Lower leg skin (tissue), 4 donors: ENCODE measurements around the gene SCARB2. TPM values are rescaled to one million over a fixed set of nuclear protein-coding genes. Genes with fewer than 3 reads are reported as not detected.

Experiments used
- DNase-seq, 2 donors: peaks; one replicate each; pipeline ENCODE4 v3.0.0-alpha.2; 2019; ENCODE audit warnings: low spot score in 2 of 2
- H3K4me3 ChIP-seq: fragments of 200-600 bp; sonication (generic); 2 replicates; pipeline ENCODE4 v1.5.1; 2017; ENCODE audit warnings: mild to moderate bottlenecking, low read depth; ENCODE audit not compliant: poor library complexity, severe bottlenecking
- CTCF ChIP-seq, 3 donors: fragments of 450-650 bp; IDR thresholded peaks; one replicate each; pipeline ENCODE4 v1.5.1; 2016; ENCODE audit warnings: antibody characterized with exemption in 3 of 3, mild to moderate bottlenecking in 3 of 3, moderate library complexity in 2 of 3
- POLR2A ChIP-seq, 2 donors: fragments of 450-650 bp; IDR thresholded peaks; one replicate each; pipeline ENCODE4 v1.6.1; 2016 to 2017; ENCODE audit warnings: antibody characterized with exemption in 2 of 2, mild to moderate bottlenecking in 1 of 2, moderate library complexity in 1 of 2
- WGBS, 2 donors: methylation state at CpG; one replicate each; pipeline ENCODE4 v1.1.5; 2018; 5-methylcytosine and 5-hydroxymethylcytosine counted together
- intact Hi-C: fragments of 100-400 bp; cut with DNase I; formaldehyde crosslinking; loops from one replicate; pipeline ENCODE4 v1.15.0; 2023; ENCODE audit warnings: low total_unique reads
- total RNA-seq, 4 donors: library from RNA; depleted of rRNA; stranded (reverse); fragments of >200 nt; gene quantifications; one replicate each; pipeline ENCODE4 v1.1.0, GENCODE V29; 2016

The SCARB2 gene
- total RNA-seq, 4 donors from 2014 or later = 74.9 to 111 (median 82.8) TPM

DNA sequence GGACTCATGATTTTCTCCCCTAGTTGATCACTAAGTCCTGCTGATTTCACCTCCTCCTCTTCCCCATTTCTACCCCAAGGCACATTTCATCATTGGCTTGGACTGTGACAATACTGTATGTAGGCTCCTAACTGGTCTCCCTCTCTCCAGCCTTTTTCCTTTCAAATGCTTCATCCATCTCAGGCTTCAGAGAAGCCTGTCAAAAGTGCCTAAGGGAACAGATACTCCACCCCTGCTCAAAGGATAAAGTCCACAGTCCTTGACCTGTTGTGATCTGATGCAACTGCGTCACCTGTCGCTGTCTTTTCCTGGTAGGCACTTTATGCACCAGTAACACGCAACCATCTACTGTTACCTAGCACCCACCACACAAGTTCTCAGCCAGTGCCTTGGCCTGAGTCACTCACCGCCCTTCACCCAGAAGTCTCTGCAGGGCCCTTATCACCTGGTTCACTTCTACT lies 12.8 kb downstream of the SCARB2 start:
- WGBS, 2 donors = 91 to 100% methylated on average over 4 of the region's 4 CpGs
- no peak for DNase-seq
- intact Hi-C loops = no loop called here
- no peak for TF ChIP-seq CTCF (IDR thresholded peaks at IDR 0.05)
- TF ChIP-seq POLR2A (IDR thresholded peaks at IDR 0.05) = no peak
- no peak overlapping the region for H3K4me3 ChIP-seq

DNA sequence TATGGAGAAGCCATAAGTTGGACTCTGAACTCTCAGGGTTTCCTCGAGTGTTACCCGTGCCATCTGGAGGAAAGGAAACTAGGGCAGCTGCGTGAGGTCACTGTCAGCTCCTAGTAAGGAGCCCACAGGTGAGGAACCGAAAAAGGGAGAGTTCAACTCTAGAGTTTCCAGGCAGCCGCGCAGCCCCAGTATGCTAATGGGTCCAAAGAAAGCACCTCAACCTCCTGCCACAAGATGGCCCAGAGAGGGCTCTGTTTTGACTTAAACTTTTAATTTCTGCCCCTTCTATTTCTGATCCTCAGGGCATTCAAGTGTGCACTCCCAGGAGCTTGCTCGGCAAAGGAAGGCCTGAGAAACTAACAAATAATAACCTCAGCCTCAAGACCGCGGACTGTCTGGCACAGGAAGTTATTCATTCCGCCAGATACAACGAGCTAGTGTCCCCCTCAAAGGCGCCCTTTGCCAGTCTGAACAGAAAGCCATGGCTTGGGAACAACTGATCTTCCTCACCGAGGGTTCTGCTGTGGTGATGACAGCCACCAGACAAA lies 13.9 kb downstream of the SCARB2 start:
- intact Hi-C loops = no loop called here
- WGBS, 2 donors = 69 to 71% methylated on average over 13 of the region's 13 CpGs
- H3K4me3 ChIP-seq = no peak overlapping the region
- DNase-seq = no peak
- TF ChIP-seq POLR2A (IDR thresholded peaks at IDR 0.05) (no peak), CTCF (IDR thresholded peaks at IDR 0.05) (no peak)

GRCh38 chr4:76198411-76199237 lies 15.0 kb downstream of the SCARB2 start:
- intact Hi-C loops = no loop called here
- H3K4me3 ChIP-seq = no peak overlapping the region
- TF ChIP-seq CTCF (IDR thresholded peaks at IDR 0.05) = no peak
- no peak for TF ChIP-seq POLR2A (IDR thresholded peaks at IDR 0.05)
- DNase-seq = peak in 1 of 2 donors; percentile 67
- WGBS, 2 donors = 36 to 37% methylated on average over 4 of the region's 4 CpGs

- intact Hi-C loops = no loop called here
- DNase-seq = peak in 1 of 2 donors; percentile 89
Observed at GRCh38 chr4:76197971-76198410, 15.6 kb downstream of the SCARB2 start.

DNA sequence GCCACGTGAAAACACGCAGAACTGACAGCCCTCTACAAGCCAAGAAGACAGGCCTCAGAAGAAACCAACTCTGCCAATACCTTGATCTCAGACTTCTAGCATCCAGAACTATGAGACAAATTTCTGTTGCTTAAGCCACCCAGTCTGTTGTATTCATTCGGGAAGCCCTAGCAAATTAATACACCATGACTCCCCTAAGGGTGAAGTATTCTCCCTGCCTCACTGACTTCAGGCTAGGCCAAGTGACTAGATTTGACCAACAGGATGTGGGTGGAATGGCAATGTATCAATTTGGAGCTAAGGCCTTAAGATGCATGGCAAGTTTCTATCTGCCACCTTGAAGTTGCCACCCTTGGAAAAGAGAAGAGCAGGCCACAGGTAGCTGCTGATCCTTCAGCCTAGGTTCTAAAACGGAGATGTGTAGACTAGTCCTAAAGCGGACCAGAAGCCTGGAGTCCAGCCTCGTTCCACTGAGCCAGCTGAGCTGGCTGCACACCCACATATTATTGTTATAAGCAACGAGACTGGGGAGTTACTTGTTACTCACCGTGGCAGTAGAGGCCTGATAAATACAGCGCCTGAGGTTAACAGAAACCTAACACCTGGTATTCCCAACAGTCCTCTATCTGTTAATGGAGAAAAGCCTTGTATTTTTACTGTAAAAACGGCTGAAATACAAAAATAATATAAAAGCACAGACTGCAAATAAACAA lies 16.4 kb downstream of the SCARB2 start:
- WGBS, 2 donors = 74 to 78% methylated on average over 10 of the region's 10 CpGs
- no peak for TF ChIP-seq CTCF (IDR thresholded peaks at IDR 0.05)
- no peak for DNase-seq
- intact Hi-C loops = no loop called here
- no peak overlapping the region for H3K4me3 ChIP-seq

More at GRCh38 chr4:76197971-76198410, 15.6 kb downstream of the SCARB2 start:
- H3K4me3 ChIP-seq = no peak overlapping the region
- TF ChIP-seq CTCF (IDR thresholded peaks at IDR 0.05) (no peak), POLR2A (IDR thresholded peaks at IDR 0.05) (no peak)
- WGBS, 2 donors = 38 to 59% methylated on average over 5 of the region's 5 CpGs
